ENCODE measurements around the gene NES. TPM values are rescaled to one million over a fixed set of nuclear protein-coding genes. Genes with fewer than 3 reads are reported as not detected.

NES gene
- polyA plus RNA-seq, 3 donors, result not detected

GRCh38 chr1:156698995-156699394, 21.8 kb upstream of the NES start:
- 89% methylated on average over 1 of the region's 1 CpG for WGBS (ENCODE audit: insufficient coverage)
- Histone ChIP-seq H4K20me1 (ENCODE audit: insufficient read depth, low read length) (no peaks in the 10 kb centered on the region), H3K9me3 (replicated peaks in 1 of 2; ENCODE audit: control insufficient read depth in 1 of 2, insufficient read depth in 1 of 2, low read length in 2 of 2) (no peaks in the 10 kb centered on the region), H3K9ac (ENCODE audit: insufficient read depth, low read length, poor library complexity, severe bottlenecking) (no peak overlapping the region), H3K4me2 (replicated peaks; ENCODE audit: extremely low read depth, low read length, poor library complexity, severe bottlenecking) (no peak overlapping the region), H3K4me1 (ENCODE audit: control insufficient read depth in 1 of 2, insufficient read depth in 2 of 2, low read length in 2 of 2) (no peaks in the 10 kb centered on the region), H2AFZ (ENCODE audit: insufficient read depth, low read depth, low read length, poor library complexity, severe bottlenecking) (no peak overlapping the region), H3K4me3 (replicated peaks in 1 of 3; ENCODE audit: low read depth in 2 of 3, low read length in 3 of 3) (no peak overlapping the region), H3K27me3 (ENCODE audit: control insufficient read depth in 2 of 2, insufficient read depth in 2 of 2, low read length in 2 of 2) (peaks cover 12 to 41% of the 10 kb centered on the region in 2 donors), H3K36me3 (replicated peaks in 1 of 2; ENCODE audit: control insufficient read depth in 1 of 2, insufficient read depth in 2 of 2, low read length in 2 of 2) (no peaks in the 10 kb centered on the region), H3K27ac (ENCODE audit: low read depth in 1 of 2, low read length in 2 of 2) (no peak overlapping the region), H3K79me2 (ENCODE audit: insufficient read depth, low read length) (no peaks in the 10 kb centered on the region)
- Mint-ChIP-seq H3K27me3 (ENCODE audit: low read depth in 3 of 3) (peaks cover 54 to 58% (median 56%) of the 10 kb centered on the region in 3 donors), H3K27ac (no peak overlapping the region), H3K4me3 (no peak overlapping the region), H3K4me1 (no peaks in the 10 kb centered on the region), H3K36me3 (no peaks in the 10 kb centered on the region), H3K9me3 (peaks cover 0 to 5% (median 0%) of the 10 kb centered on the region in 7 donors)
- no peak for TF ChIP-seq CTCF (IDR thresholded peaks at IDR 0.05)
- DNase-seq, result no peak
- intact Hi-C loops (cut with micrococcal nuclease), result loop anchor here (10.0 kb wide), 2 partner anchors 156 to 186 kb away; partner anchors contain the start of gene INSRR (in 1 of the 2)

- no peak overlapping the region for H3K27ac Mint-ChIP-seq
- no peak overlapping the region for H3K4me3 ChIP-seq (replicated peaks in 1 of 3; ENCODE audit: low read depth in 2 of 3, low read length in 3 of 3)
- H3K27ac ChIP-seq (ENCODE audit: low read depth in 1 of 2, low read length in 2 of 2), result no peak overlapping the region
- no peaks in the 10 kb centered on the region for H4K20me1 ChIP-seq (ENCODE audit: insufficient read depth, low read length)
- no peaks in the 10 kb centered on the region for H3K79me2 ChIP-seq (ENCODE audit: insufficient read depth, low read length)
- peaks cover 0 to 3% (median under 1%) of the 10 kb centered on the region in 7 donors for H3K9me3 Mint-ChIP-seq
- no peak overlapping the region for H3K4me3 Mint-ChIP-seq
- H3K9me3 ChIP-seq (replicated peaks in 1 of 2; ENCODE audit: control insufficient read depth in 1 of 2, insufficient read depth in 1 of 2, low read length in 2 of 2), result peaks cover 0 to 1% of the 10 kb centered on the region in 2 donors
- peaks cover under 1 to 1% of the 10 kb centered on the region in 2 donors for H3K4me1 ChIP-seq (ENCODE audit: control insufficient read depth in 1 of 2, insufficient read depth in 2 of 2, low read length in 2 of 2)
- peaks cover 54 to 58% (median 56%) of the 10 kb centered on the region in 3 donors for H3K27me3 Mint-ChIP-seq (ENCODE audit: low read depth in 3 of 3)
- 95% methylated on average over 6 of the region's 8 CpGs for WGBS (ENCODE audit: insufficient coverage)
- no peak for TF ChIP-seq CTCF (IDR thresholded peaks at IDR 0.05)
- no peak overlapping the region for H3K9ac ChIP-seq (ENCODE audit: insufficient read depth, low read length, poor library complexity, severe bottlenecking)
- no peaks in the 10 kb centered on the region for H3K36me3 Mint-ChIP-seq
- peaks cover 8 to 43% of the 10 kb centered on the region in 2 donors for H3K27me3 ChIP-seq (ENCODE audit: control insufficient read depth in 2 of 2, insufficient read depth in 2 of 2, low read length in 2 of 2)
- H3K36me3 ChIP-seq (replicated peaks in 1 of 2; ENCODE audit: control insufficient read depth in 1 of 2, insufficient read depth in 2 of 2, low read length in 2 of 2), result no peaks in the 10 kb centered on the region
- peaks cover 7% of the 10 kb centered on the region for H3K4me1 Mint-ChIP-seq
- no peak overlapping the region for H3K4me2 ChIP-seq (replicated peaks; ENCODE audit: extremely low read depth, low read length, poor library complexity, severe bottlenecking)
- intact Hi-C loops (cut with micrococcal nuclease), result loop anchor here (10.0 kb wide), 2 partner anchors 157 to 187 kb away; partner anchors contain the start of gene INSRR (in 1 of the 2)
- no peak overlapping the region for H2AFZ ChIP-seq (ENCODE audit: insufficient read depth, low read depth, low read length, poor library complexity, severe bottlenecking)
- no peak for DNase-seq
These were observed 20.3 kb upstream of the NES start for GRCh38 chr1:156697481-156697880.
